ENCODE data around the gene PKNOX2.
A peak's percentile ranks its signal among the peaks of the same experiment; 100 is the strongest.

The PKNOX2 gene

DNA sequence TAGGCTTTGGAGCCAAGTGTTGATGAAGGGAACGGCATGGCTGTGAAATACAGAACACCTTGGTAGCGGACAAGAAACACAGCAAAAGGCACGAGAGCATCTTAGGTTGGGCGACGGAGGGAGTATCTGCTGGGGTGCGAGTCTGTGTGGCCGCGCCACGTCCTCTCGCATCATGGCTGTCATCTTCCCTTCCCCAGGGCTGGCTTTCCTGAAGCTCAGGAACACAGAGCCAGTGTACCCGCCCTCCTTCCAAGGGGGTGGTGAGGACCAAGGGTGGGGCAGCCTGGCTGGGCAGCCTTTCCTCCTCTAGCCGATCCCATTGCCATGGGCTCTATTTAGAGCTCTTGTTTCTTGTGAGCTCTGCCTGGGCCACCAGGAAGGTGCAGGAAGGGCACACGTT lies 177.1 kb downstream of the PKNOX2 start:
- no peak for DNase-seq (ENCODE audit: low read depth)

DNA sequence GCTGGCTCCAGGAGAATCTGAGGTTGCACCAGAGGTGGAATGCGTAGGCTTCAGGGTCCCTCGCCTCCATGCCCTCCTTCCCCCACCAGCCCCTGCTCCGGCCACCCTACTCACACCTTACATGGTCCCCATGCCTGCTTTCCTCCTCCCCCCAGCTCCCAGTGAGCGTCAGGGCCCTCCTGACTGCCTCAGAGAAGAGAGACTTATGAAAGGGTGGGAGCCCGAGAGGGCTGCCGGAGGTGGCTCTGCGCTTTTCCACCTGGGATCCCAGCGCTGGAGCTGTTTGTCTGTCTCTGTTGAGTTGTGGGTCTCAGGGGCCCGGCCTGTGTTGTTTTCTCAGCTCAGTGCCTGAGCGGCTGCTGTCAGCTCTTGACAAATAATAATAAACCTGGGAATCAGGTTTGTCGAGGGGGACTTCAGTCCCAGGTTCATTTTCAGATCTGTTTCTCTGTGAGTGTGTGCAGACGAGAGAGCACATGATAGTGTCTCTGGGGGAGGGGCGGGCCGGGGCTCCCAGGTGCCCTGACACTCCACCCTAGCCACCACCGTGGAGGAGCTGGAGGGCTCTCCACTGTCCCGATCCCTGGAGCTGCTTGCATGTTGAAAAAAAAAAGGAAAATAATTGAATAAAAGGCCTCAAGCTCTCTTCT lies 177.9 kb downstream of the PKNOX2 start:
- DNase-seq (ENCODE audit: low read depth): no peak

GRCh38 chr11:125343086-125343717 lies 178.7 kb downstream of the PKNOX2 start:
- DNase-seq (ENCODE audit: low read depth): no peak

DNA sequence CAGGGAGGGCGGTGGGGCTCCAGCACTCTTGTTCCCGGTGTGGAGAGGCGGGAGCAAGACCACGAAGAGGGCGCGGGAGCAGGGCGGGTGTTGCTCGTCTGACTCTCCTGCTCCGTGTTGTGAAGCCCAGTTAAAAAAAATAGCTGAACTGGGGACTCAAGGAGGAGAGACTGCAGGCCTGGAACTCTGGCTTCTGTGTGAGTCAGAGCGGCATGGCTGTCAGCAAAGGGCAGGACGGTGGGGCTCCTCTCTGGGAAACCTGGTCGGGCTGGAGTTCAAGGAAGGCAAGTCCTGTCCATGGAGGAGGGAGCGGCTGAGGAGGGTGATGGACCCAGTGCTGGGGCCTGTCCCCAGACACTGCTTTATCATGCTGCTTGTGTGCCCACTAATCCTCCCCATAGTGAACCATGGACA lies 179.2 kb downstream of the PKNOX2 start:
- DNase-seq (ENCODE audit: low read depth): no peak

GRCh38 chr11:125344846-125345420 lies 180.4 kb downstream of the PKNOX2 start:
- DNase-seq (ENCODE audit: low read depth): no peak

- DNase-seq (ENCODE audit: low read depth): peak; percentile 10
These were observed 181.0 kb downstream of the PKNOX2 start for GRCh38 chr11:125345421-125346178.

GRCh38 chr11:125346179-125346530 lies 181.6 kb downstream of the PKNOX2 start:
- no peak for DNase-seq (ENCODE audit: low read depth)

- DNase-seq (ENCODE audit: low read depth): no peak
These were observed 182.2 kb downstream of the PKNOX2 start for GRCh38 chr11:125346565-125347260.

DNA sequence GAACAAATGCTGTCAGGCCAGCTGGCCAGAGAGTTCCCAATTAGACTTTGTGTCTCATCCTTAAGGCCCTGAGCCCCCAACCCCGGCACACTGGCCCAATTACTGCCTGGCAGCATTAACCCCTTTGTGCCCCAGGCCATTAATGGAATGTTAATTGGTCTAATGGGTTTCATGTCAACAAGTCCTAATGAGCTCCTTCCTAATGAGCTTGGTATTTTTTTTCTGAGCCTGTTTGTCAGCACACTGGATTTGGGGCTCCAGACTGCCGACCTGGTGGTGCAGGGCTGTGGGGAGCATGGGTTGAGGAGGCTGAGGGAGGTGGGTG lies 182.7 kb downstream of the PKNOX2 start:
- DNase-seq (ENCODE audit: low read depth): no peak

- DNase-seq (ENCODE audit: low read depth): no peak
These were observed 183.6 kb downstream of the PKNOX2 start for GRCh38 chr11:125348141-125348651.

DNA sequence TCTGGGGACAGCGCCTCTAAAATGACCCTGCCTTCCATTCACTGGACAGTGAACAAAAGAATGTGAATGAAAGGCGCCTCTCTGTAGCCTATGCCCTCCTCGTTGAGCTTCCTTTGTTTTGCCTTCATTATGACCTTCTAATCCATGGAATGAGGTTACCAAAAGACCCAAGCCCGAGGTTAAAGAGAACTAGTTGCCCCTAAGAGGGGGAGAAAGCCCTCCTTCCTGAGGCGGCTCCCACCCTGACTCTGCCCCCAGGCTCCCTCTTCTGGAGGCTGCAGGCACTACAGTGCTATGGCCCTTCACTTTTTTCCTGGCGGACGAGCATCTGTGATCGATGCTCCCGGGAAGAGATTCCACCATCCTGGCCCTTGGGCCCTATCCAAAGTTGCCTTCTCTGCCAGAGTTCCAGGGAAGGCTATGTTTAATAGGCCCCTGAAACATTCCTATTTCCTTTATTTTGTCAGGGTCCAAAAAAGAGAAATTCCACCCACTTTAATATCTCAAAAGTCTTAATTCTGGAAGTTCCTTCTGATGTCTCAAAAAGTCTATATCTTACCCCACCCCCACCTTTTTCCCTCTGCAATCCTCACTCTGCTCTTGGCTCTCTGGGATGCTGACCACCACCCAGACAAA lies 184.2 kb downstream of the PKNOX2 start:
- DNase-seq (ENCODE audit: low read depth): peak; percentile 13

DNA sequence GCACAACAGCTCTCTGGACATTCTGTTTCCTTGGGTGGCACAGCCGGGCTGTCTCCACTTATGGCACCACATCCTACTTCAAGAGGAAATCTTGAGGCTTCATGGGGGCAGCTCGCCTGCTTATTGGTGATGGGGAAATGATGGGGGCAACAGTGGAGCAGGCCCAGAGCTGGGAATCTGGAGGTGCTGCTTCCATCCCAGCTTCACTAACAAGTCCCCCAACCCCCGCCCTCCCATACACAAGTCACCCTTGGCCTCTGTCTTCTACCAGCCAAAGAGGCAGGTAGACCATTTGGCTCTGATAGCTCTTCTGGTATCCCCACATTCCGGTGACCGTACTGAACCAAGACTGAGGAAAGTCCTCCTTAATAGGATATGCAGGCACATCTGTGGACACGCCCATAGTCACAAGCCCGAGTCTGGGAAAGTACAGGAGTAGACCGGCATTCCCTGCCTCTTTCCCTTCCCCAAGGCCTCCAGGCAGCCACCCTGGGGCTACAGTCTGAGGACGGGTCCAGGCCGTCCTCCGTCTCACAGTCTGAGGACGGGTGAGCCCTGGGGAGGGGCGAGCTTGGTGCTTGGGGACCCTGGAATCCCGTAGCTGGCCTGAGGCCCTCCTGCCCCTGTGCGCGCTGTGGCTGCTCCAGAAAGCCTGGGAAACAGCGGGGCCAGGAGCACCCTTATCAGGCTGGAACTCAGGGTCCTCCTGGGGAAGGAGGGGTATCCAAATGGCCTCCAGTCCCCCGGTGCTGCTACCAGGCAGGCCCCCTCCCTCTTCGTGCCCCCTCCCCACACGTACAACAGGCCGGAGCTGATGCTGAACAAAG lies 185.9 kb downstream of the PKNOX2 start:
- DNase-seq (ENCODE audit: low read depth): no peak

- DNase-seq (ENCODE audit: low read depth): no peak
These were observed 186.7 kb downstream of the PKNOX2 start for GRCh38 chr11:125351033-125351867.

DNA sequence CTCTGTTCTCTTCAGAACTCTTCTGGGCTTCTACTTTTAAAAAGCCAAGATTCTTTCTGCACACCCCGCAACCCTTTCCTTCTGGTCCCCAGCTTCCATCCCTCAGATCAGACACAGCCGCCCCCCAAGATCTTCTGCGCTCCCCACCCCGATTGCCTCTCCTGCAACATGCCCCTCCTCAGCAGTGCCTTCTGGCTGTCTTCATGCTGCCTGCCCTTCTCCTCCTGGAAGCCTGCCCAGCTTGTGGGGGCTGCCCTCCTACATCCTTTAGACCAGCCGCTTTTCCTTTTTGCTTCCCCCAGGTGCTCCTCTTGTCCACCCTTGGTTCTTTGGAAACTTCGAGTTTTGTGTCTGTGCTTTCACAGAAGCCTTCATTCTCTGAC lies 187.3 kb downstream of the PKNOX2 start:
- DNase-seq (ENCODE audit: low read depth): no peak

DNA sequence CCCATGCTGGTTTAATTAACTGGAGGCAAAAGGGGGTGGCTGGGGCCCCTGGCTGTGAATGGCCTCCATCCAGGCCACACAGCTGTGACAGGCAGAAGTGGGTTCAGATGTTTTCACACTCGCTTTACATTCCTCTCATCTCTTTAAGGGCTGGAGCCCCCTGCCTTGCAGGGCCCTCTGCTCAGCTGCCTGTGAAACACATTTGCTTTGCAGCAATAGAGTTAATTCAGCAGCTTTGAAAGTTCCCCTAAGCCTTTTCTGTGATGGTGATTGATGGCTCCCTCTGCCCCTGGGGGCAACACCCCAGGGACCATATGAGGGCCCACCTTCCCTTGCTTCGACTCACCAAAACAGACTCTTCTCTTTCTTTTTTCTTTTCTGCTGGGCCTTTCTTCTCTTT lies 192.2 kb downstream of the PKNOX2 start:
- DNase-seq (ENCODE audit: low read depth): no peak

DNA sequence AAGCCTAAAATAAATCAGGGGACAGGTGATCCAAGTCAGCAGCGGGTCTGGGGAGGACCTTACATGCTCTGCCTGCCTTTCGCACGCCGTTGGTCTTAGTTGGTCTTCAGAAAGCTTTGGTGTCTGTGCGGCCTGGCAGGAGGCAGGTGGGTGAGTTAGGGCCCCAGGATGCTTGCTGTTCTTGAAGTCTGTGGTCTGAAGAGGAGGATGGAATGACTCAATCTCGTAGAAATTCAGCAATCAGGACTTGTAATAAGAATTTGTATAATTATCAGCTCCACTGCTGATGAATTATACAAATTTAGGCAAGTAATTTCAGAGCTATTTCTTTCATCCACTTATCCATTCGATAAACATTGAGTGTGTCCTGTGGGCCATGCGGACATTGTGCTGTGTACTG lies 193.0 kb downstream of the PKNOX2 start:
- DNase-seq (ENCODE audit: low read depth): no peak

DNA sequence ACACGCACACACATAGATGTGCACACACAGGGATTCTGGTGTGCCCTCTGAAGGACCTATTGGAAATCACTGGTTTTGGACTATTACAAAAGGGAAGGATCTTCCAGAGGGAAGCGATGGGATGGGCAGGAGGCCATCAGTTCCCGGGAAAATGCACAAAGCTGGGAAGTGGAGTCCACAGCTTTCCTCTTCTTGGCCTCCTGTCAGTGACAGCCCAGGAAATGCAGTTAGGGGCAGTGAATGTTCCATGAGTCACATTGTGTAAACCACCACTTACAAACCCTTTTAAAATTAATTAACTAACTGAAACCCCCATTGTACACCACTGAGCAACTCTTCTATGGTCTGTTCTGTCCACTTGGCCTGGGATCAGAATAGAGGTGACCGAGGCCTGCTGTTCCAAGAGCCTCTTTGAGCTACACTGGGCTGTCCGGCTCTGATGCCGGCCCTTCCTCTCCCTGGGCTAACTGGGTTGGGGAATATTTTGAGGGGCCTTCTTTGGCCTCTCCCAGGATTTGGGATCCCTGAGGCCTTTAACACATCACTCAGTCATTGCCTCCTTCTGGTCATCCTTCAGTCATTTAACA lies 193.8 kb downstream of the PKNOX2 start:
- no peak for DNase-seq (ENCODE audit: low read depth)

DNA sequence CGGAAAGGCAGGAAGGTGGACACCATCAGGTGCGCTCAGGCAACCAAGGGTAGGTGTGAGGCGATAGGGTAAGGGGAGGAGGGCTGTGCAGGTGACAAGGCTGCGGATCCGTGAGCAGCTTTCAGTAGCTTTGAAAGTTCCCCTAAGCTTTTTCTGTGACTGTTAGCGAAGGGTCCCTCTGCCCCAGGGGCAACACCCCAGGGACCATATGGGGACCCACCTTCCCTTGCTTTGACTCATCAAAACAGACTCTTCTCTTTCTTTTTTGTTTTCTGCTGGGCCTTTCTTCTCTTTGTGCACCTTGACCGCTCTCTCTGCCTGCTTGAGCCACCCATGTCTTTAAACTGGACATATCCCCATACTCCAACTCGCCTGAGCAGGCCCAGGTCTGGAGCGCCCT lies 194.6 kb downstream of the PKNOX2 start:
- no peak for DNase-seq (ENCODE audit: low read depth)

DNA sequence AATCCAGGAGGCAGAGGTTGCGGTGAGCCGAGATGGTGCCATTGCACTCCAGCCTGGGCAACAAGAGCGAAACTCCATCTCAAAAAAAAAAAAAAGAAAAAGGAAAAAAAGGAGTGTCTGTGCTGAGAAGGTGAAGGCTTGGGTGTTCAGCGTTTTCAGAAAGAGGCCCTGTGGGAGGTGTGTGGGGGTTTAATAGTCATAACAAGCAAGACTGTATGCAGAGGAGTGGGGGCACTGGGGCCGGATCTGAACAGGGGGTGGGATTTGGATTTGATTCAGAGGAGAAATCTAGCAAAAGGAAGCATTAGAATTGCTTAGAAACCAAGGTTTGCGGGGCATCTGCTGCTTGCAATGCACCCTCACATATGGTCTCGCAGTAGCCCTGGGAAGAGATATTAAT lies 195.5 kb downstream of the PKNOX2 start:
- no peak for DNase-seq (ENCODE audit: low read depth)

All from stimulated activated CD8-positive, alpha-beta memory T cell treated with anti-CD3 and anti-CD28 coated beads, Interleukin-7, amount 100 ng/mL, for 24 hours (primary cell).